GM12878 (cell line): ENCODE data around the gene PPP1R27. TPM values are rescaled to one million over a fixed set of nuclear protein-coding genes. Genes with fewer than 3 reads are reported as not detected.
A peak's percentile ranks its signal among the peaks of the same experiment; 100 is the strongest.

Experiments
- EP300 ChIP-seq, 2 experiments: fragments of 150-350 bp in 1 of 2; IDR thresholded peaks; 2 replicates each; pipeline ENCODE4 v1.6.1; 2011 to 2012; ENCODE audit warnings: low read depth in 2 of 2, low read length in 2 of 2, borderline replicate concordance in 1 of 2, improper control_type of control experiment in 1 of 2, inconsistent platforms in 1 of 2; ENCODE audit not compliant: control insufficient read depth in 1 of 2
- NBN ChIP-seq: fragments of 450-650 bp; IDR thresholded peaks from 2 replicates; pipeline ENCODE4 v1.6.1; 2016
- RB1 ChIP-seq: fragments of 450-650 bp; formaldehyde crosslinking; IDR thresholded peaks from 2 replicates; pipeline ENCODE4 v1.6.1; 2017; ENCODE audit warnings: mild to moderate bottlenecking, borderline replicate concordance
- SMAD5 ChIP-seq: IDR thresholded peaks from 2 replicates; pipeline ENCODE4 v1.6.1; 2016; ENCODE audit warnings: antibody characterized with exemption, low read depth
- SP1 ChIP-seq: IDR thresholded peaks from one replicate; pipeline ENCODE4 v1.6.1; 2011; ENCODE audit warnings: low read depth, low read length
- USF1 ChIP-seq: IDR thresholded peaks from 2 replicates; pipeline ENCODE4 v1.6.1; 2011; ENCODE audit warnings: borderline replicate concordance, low read depth, mild to moderate bottlenecking, moderate library complexity, mixed read lengths, low read length; ENCODE audit not compliant: insufficient read depth; ENCODE audit errors: extremely low read length
- USF2 ChIP-seq: IDR thresholded peaks from 2 replicates; pipeline ENCODE4 v1.6.1; 2011; ENCODE audit warnings: low read depth, low read length, improper control_type of control experiment, borderline replicate concordance
- ZBTB4 ChIP-seq: fragments of 450-650 bp; formaldehyde crosslinking; IDR thresholded peaks from 2 replicates; pipeline ENCODE4 v1.4.0; 2022; ENCODE audit warnings: mild to moderate bottlenecking, moderate library complexity
- ZNF207 ChIP-seq: fragments of 450-650 bp; IDR thresholded peaks from 2 replicates; pipeline ENCODE4 v1.6.1; 2014; ENCODE audit warnings: antibody characterized with exemption, mild to moderate bottlenecking, borderline replicate concordance
- polyA plus RNA-seq, 11 experiments: library from polyadenylated mRNA; depleted of rRNA in 4 of 11; unstranded in 6 of 11; stranded (reverse) in 5 of 11; fragments of >200 nt; fragmentation: Nextera tagmentation in 4 of 11; fragmentation: Illumina TruSeq in 1 of 11; extraction: Ambion mirVana in 4 of 11; extraction: Trizol in 1 of 11; gene quantifications; 1 replicate in 1 of 11; 2 replicates in 10 of 11; pipeline versions ENCODE4 v1.2.1 to v1.2.3, GENCODE V29; 2011 to 2016; ENCODE audit warnings: inconsistent platforms in 2 of 11, missing spikeins in 2 of 11, low read depth in 1 of 11
- total RNA-seq, 4 experiments: library from RNA; depleted of rRNA in 3 of 4; stranded (reverse); fragments of >200 nt in 3 of 4; fragmentation: Illumina TruSeq in 1 of 4; extraction: Trizol in 1 of 4; gene quantifications; 2 replicates each; pipeline versions ENCODE4 v1.2.1 to v1.2.3, GENCODE V29; 2013 to 2021
- TF ChIP-seq, protein P1 (sequence below): fragments of 450-650 bp; IDR thresholded peaks from 2 replicates; pipeline ENCODE4 v1.6.1; 2018; ENCODE audit warnings: borderline replicate concordance, mild to moderate bottlenecking; ENCODE audit not compliant: partially characterized antibody
- TF ChIP-seq, protein P2 (sequence below): IDR thresholded peaks from 2 replicates; pipeline ENCODE4 v1.6.1; 2012; ENCODE audit warnings: mild to moderate bottlenecking, low read depth, low read length

The PPP1R27 gene
- total and polyA plus RNA-seq, 10 of the 15 experiments (the other 5 are each of a cell fraction or from before 2014, with no cell fraction given), result 0.17 to 1.6 (median 0.49) TPM; not detected in 3

DNA sequence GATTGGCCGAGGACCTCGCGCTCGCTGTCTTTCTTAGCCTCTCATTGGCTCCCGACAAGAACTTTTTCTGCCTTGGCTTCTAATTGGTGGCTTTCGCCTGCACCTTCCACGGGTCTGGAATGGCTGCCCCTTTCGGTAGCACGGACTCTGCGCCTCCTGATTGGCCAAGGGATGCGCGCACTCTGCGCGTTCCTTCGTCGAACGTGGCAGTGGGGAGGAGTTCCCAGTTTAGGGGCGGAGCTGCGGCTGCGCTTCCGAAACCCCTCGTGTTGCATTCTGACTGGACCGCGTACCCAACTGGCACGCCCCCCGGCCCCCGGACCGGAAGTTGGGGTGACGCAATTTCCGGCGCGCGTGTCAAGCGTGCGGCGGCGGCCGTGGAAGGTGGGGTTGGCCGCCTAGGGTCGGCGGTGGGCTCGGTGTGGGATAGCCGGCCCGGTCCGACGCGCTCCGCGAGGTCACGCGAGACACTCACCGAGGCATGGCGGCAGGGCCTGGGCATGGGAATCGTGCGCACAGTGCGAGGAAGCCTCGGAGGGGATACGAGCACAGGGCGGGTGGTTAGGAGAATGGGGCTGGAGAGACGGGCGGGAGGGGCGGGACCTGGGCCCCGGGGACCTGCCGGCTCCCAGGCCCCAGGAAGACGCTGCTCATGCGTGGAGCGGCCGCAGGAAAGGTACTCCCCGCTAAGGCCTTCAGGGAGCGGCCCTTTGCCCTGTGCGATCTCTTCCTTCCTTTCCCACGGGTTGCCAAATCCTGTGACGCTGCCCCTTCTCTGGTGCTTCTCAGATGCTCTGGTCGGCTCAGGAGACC is 26.1 kb upstream of the PPP1R27 start (continued):
- TF ChIP-seq, protein P1, sequence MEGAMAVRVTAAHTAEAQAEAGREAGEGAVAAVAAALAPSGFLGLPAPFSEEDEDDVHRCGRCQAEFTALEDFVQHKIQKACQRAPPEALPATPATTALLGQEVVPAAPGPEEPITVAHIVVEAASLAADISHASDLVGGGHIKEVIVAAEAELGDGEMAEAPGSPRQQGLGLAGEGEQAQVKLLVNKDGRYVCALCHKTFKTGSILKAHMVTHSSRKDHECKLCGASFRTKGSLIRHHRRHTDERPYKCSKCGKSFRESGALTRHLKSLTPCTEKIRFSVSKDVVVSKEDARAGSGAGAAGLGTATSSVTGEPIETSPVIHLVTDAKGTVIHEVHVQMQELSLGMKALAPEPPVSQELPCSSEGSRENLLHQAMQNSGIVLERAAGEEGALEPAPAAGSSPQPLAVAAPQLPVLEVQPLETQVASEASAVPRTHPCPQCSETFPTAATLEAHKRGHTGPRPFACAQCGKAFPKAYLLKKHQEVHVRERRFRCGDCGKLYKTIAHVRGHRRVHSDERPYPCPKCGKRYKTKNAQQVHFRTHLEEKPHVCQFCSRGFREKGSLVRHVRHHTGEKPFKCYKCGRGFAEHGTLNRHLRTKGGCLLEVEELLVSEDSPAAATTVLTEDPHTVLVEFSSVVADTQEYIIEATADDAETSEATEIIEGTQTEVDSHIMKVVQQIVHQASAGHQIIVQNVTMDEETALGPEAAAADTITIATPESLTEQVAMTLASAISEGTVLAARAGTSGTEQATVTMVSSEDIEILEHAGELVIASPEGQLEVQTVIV, result peak; percentile 85
- TF ChIP-seq ZBTB4 (CRISPR knock-in tag) (peak; percentile 78; the same call in 1 of the 2 replicates), EP300 (IDR thresholded peaks at IDR 0.05; ENCODE audit: borderline replicate concordance in 1 of 2, control insufficient read depth in 1 of 2, low read depth in 2 of 2, low read length in 2 of 2) (0 out of 4 replicates have a peak, but pooled peaks of 1 of the 2 experiments have one; percentile 42), RB1 (0 out of 2 replicates have a peak, but pooled peaks have one; percentile 24), USF1 (no peak), USF2 (no peak; the same call in 1 of the 2 replicates), NBN (peak; percentile 40; the same call in 1 of the 2 replicates), SMAD5 (peak; percentile 70; the same call in 1 of the 2 replicates), ZNF207 (no peak; the same call in 1 of the 2 replicates), SP1 (peak; percentile 100)
- TF ChIP-seq, protein P2, sequence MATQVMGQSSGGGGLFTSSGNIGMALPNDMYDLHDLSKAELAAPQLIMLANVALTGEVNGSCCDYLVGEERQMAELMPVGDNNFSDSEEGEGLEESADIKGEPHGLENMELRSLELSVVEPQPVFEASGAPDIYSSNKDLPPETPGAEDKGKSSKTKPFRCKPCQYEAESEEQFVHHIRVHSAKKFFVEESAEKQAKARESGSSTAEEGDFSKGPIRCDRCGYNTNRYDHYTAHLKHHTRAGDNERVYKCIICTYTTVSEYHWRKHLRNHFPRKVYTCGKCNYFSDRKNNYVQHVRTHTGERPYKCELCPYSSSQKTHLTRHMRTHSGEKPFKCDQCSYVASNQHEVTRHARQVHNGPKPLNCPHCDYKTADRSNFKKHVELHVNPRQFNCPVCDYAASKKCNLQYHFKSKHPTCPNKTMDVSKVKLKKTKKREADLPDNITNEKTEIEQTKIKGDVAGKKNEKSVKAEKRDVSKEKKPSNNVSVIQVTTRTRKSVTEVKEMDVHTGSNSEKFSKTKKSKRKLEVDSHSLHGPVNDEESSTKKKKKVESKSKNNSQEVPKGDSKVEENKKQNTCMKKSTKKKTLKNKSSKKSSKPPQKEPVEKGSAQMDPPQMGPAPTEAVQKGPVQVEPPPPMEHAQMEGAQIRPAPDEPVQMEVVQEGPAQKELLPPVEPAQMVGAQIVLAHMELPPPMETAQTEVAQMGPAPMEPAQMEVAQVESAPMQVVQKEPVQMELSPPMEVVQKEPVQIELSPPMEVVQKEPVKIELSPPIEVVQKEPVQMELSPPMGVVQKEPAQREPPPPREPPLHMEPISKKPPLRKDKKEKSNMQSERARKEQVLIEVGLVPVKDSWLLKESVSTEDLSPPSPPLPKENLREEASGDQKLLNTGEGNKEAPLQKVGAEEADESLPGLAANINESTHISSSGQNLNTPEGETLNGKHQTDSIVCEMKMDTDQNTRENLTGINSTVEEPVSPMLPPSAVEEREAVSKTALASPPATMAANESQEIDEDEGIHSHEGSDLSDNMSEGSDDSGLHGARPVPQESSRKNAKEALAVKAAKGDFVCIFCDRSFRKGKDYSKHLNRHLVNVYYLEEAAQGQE, result no peak
